ENCODE measurements around the gene SOCS3.
"Not testable (repeated sequence)": the region's sequence is repeated elsewhere in the genome, so short reads cannot be mapped to it uniquely, and the experiment has no call there.

Gene SOCS3

GRCh38 chr17:78329263-78330059 lies 30.4 kb downstream of the SOCS3 start:
- DNase-seq = peak in 1 of 5 donors; percentile 33

- DNase-seq = no peak
These were observed 32.0 kb downstream of the SOCS3 start for GRCh38 chr17:78327880-78328279.

GRCh38 chr17:78325076-78325687 lies 34.7 kb downstream of the SOCS3 start:
- DNase-seq = no peak

- no peak for DNase-seq
These were observed 35.3 kb downstream of the SOCS3 start for GRCh38 chr17:78324391-78325075.

GRCh38 chr17:78323826-78324390 lies 36.0 kb downstream of the SOCS3 start:
- no peak for DNase-seq

GRCh38 chr17:78322858-78323455 lies 36.9 kb downstream of the SOCS3 start:
- DNase-seq = no peak

GRCh38 chr17:78322327-78322857 lies 37.5 kb downstream of the SOCS3 start:
- DNase-seq = no peak

- DNase-seq = no peak
These were observed 41.0 kb downstream of the SOCS3 start for GRCh38 chr17:78318843-78319242.

- DNase-seq = no peak
These were observed 41.5 kb downstream of the SOCS3 start for GRCh38 chr17:78318407-78318806.

GRCh38 chr17:78317794-78318400 lies 42.0 kb downstream of the SOCS3 start:
- DNase-seq = no peak

GRCh38 chr17:78316867-78317789 lies 42.7 kb downstream of the SOCS3 start:
- DNase-seq = no peak

GRCh38 chr17:78316115-78316866 lies 43.6 kb downstream of the SOCS3 start:
- no peak for DNase-seq

- DNase-seq = peak in 1 of 5 donors; percentile 57
These were observed 44.3 kb downstream of the SOCS3 start for GRCh38 chr17:78315355-78316114.

- DNase-seq = no peak
These were observed 45.1 kb downstream of the SOCS3 start for GRCh38 chr17:78314683-78315354.

GRCh38 chr17:78313735-78314648 lies 45.9 kb downstream of the SOCS3 start:
- peak; percentile 53 to 82 (median 57) for DNase-seq

GRCh38 chr17:78309659-78310255 lies 50.1 kb downstream of the SOCS3 start:
- not testable (repeated sequence) for DNase-seq

- DNase-seq = no peak
These were observed 51.8 kb downstream of the SOCS3 start for GRCh38 chr17:78307887-78308638.
